HG03520 (cell line): ENCODE results near the gene LRIG1.

Source experiments
- ATAC-seq: cut with Tn5 transposase; IDR thresholded peaks from one replicate; pipeline ENCODE4 v1.9.1; 2021; ENCODE audit warnings: mild to moderate bottlenecking, moderate library complexity; ENCODE audit not compliant: unreplicated experiment

LRIG1 gene

GRCh38 chr3:66504850-66505641 is 4.2 kb upstream of the LRIG1 start:
- no peak for ATAC-seq

GRCh38 chr3:66502981-66503380 is 2.2 kb upstream of the LRIG1 start:
- no peak for ATAC-seq

GRCh38 chr3:66502245-66502874 is 1.5 kb upstream of the LRIG1 start:
- no peak for ATAC-seq

GRCh38 chr3:66501483-66502244 is 842 bp upstream of the LRIG1 start:
- no peak for ATAC-seq

- peak; percentile 10 for ATAC-seq
These were observed 794 bp downstream of the LRIG1 start for GRCh38 chr3:66499881-66500575.

- no peak for ATAC-seq
These were observed 1.9 kb downstream of the LRIG1 start for GRCh38 chr3:66498687-66499621.

GRCh38 chr3:66497985-66498671 is 2.7 kb downstream of the LRIG1 start:
- ATAC-seq, result no peak

- no peak for ATAC-seq
These were observed 3.4 kb downstream of the LRIG1 start for GRCh38 chr3:66497288-66497984.

GRCh38 chr3:66496746-66497145 is 4.1 kb downstream of the LRIG1 start:
- no peak for ATAC-seq

- ATAC-seq, result no peak
These were observed 4.5 kb downstream of the LRIG1 start for GRCh38 chr3:66496301-66496700.

GRCh38 chr3:66495668-66496045 is 5.2 kb downstream of the LRIG1 start:
- no peak for ATAC-seq

GRCh38 chr3:66494959-66495667 is 5.7 kb downstream of the LRIG1 start:
- ATAC-seq, result no peak

- no peak for ATAC-seq
These were observed 7.2 kb downstream of the LRIG1 start for GRCh38 chr3:66493458-66494099.

GRCh38 chr3:66492672-66493071 is 8.2 kb downstream of the LRIG1 start:
- ATAC-seq, result no peak

GRCh38 chr3:66492071-66492470 is 8.8 kb downstream of the LRIG1 start:
- no peak for ATAC-seq

GRCh38 chr3:66490984-66491383 is 9.8 kb downstream of the LRIG1 start:
- no peak for ATAC-seq

- ATAC-seq, result no peak
These were observed 10.6 kb downstream of the LRIG1 start for GRCh38 chr3:66490214-66490613.

- ATAC-seq, result no peak
These were observed 11.2 kb downstream of the LRIG1 start for GRCh38 chr3:66489581-66489980.
